HuH-7 (cell line): ENCODE data around the gene SHC3.

Experiments used
- DNase-seq: peaks from one replicate; pipeline ENCODE4 v3.0.0; 2011; ENCODE audit warnings: low spot score

SHC3 gene

GRCh38 chr9:88983865-88984542, 194.6 kb downstream of the SHC3 start:
- DNase-seq = no peak

- DNase-seq = no peak
These were observed 197.8 kb downstream of the SHC3 start for GRCh38 chr9:88980740-88981203.

- DNase-seq = no peak
These were observed 198.8 kb downstream of the SHC3 start for GRCh38 chr9:88979791-88980190.

GRCh38 chr9:88979021-88979420, 199.6 kb downstream of the SHC3 start:
- DNase-seq = no peak

GRCh38 chr9:88978034-88978433, 200.6 kb downstream of the SHC3 start:
- DNase-seq = no peak

- no peak for DNase-seq
These were observed 201.7 kb downstream of the SHC3 start for GRCh38 chr9:88976890-88977257.

- no peak for DNase-seq
These were observed 202.4 kb downstream of the SHC3 start for GRCh38 chr9:88975966-88976889.

GRCh38 chr9:88974641-88975040, 204.0 kb downstream of the SHC3 start:
- DNase-seq = no peak

- no peak for DNase-seq
These were observed 205.2 kb downstream of the SHC3 start for GRCh38 chr9:88973281-88974045.

GRCh38 chr9:88972401-88972800, 206.2 kb downstream of the SHC3 start:
- DNase-seq = no peak

GRCh38 chr9:88971131-88971960, 207.3 kb downstream of the SHC3 start:
- no peak for DNase-seq

GRCh38 chr9:88969646-88970373, 208.8 kb downstream of the SHC3 start:
- DNase-seq = no peak

- DNase-seq = no peak
These were observed 209.8 kb downstream of the SHC3 start for GRCh38 chr9:88968799-88969198.

- no peak for DNase-seq
These were observed 211.5 kb downstream of the SHC3 start for GRCh38 chr9:88966894-88967676.

- no peak for DNase-seq
These were observed 213.1 kb downstream of the SHC3 start for GRCh38 chr9:88965473-88965872.

GRCh38 chr9:88960632-88961031, 218.0 kb downstream of the SHC3 start:
- no peak for DNase-seq

- DNase-seq = no peak
These were observed 218.7 kb downstream of the SHC3 start for GRCh38 chr9:88959727-88960469.

- no peak for DNase-seq
These were observed 221.1 kb downstream of the SHC3 start for GRCh38 chr9:88957526-88957925.
